Thyroid gland (tissue), 4 donors: ENCODE results near the gene NRP2. TPM values are rescaled to one million over a fixed set of nuclear protein-coding genes. Genes with fewer than 3 reads are reported as not detected.

ENCODE experiments used
- DNase-seq, 2 donors: peaks; one replicate each; pipeline ENCODE4 v3.0.0-alpha.2; 2019
- H3K27ac ChIP-seq, 3 donors: fragments of 200-600 bp; sonication (generic); 1 replicate in 2 of 3; 2 replicates in 1 of 3; pipeline ENCODE4 v1.5.1; 2016 to 2019; ENCODE audit warnings: mild to moderate bottlenecking in 1 of 3, moderate library complexity in 1 of 3
- H3K27me3 ChIP-seq: fragments of 200-600 bp; sonication (generic); one replicate; pipeline ENCODE4 v1.5.1; 2019
- H3K36me3 ChIP-seq, 2 donors: fragments of 200-600 bp; sonication (generic); one replicate each; pipeline ENCODE4 v1.5.1; 2016 to 2019
- H3K4me1 ChIP-seq, 2 donors: fragments of 200-600 bp; sonication (generic); one replicate each; pipeline ENCODE4 v1.5.1; 2017 to 2019
- H3K4me3 ChIP-seq, 3 donors: fragments of 200-600 bp; sonication (generic); replicated peaks in 1 of 3; 1 replicate in 2 of 3; 2 replicates in 1 of 3; pipeline ENCODE4 v1.5.1; 2016; ENCODE audit warnings: mild to moderate bottlenecking in 1 of 3
- H3K9me3 ChIP-seq: fragments of 200-600 bp; sonication (generic); one replicate; pipeline ENCODE4 v1.5.1; 2017
- POLR2A ChIP-seq, 2 donors: fragments of 450-650 bp; IDR thresholded peaks; one replicate each; pipeline ENCODE4 v1.6.1; 2017; ENCODE audit warnings: antibody characterized with exemption in 2 of 2, mild to moderate bottlenecking in 2 of 2, moderate library complexity in 1 of 2
- WGBS, 2 donors: methylation state at CpG; one replicate each; pipeline ENCODE4 v1.1.5; 2017; 5-methylcytosine and 5-hydroxymethylcytosine counted together
- intact Hi-C: fragments of 100-400 bp; cut with DNase I; formaldehyde crosslinking; loops from one replicate; pipeline ENCODE4 v1.15.1; 2023
- total RNA-seq, 4 donors: library from RNA; depleted of rRNA; stranded (reverse); fragments of >200 nt; gene quantifications; one replicate each; pipeline ENCODE4 v1.2.3, GENCODE V29; 2016
- TF ChIP-seq, protein P1 (sequence below), 6 experiments: fragments of 200-600 bp in 3 of 6; fragments of 450-650 bp in 3 of 6; sonication (generic) in 3 of 6; IDR thresholded peaks; one replicate each; pipeline ENCODE4 v1.5.1; 2016 to 2019; ENCODE audit warnings: antibody characterized with exemption in 6 of 6, mild to moderate bottlenecking in 2 of 6, inconsistent platforms in 1 of 6, moderate library complexity in 1 of 6

The NRP2 gene
- total RNA-seq, 4 donors from 2014 or later: 29.3 to 62.5 (median 41.6) TPM

DNA sequence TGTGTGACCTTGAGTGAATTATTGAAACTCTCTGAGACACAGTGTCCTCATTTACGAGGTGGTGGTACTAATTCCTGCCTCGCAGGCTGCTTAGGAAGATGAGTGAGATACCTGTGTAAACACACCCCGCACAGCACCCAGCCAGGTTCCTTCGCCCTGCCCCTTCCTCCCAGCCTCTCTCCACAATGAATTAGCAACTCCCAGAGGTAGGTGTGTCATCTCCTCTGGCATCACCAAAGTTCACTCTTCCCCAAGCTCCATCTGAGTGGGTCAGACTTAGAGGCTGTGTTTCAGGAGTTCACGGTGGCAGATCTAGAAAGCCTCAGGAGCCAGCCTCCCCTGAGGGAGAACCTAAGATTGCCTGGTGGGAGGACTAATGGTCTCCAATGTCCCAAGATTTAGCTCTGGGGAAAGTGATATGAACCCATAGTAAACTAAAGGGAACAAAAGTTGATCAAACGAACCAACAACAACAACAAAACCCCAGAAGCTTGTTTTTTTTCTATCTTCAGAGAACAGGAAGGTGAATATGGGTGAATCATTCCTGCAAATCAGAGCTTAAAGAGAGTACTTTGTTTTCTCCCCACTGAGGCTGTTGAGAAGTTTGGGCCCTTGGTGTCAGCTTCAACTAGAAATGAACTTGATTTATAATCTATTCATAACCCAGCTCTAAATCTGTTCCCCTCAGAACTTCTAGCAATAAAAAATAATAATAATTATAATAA, 44.4 kb upstream of the NRP2 start:
- intact Hi-C loops: no loop called here
- H3K4me3 ChIP-seq: no peak overlapping the region
- 67 to 76% methylated on average over 6 of the region's 6 CpGs for WGBS, 2 donors
- no peaks in the 10 kb centered on the region for H3K36me3 ChIP-seq
- no peaks in the 10 kb centered on the region for H3K27me3 ChIP-seq
- H3K27ac ChIP-seq: no peak overlapping the region
- TF ChIP-seq POLR2A (IDR thresholded peaks at IDR 0.05): no peak
- TF ChIP-seq, protein P1, sequence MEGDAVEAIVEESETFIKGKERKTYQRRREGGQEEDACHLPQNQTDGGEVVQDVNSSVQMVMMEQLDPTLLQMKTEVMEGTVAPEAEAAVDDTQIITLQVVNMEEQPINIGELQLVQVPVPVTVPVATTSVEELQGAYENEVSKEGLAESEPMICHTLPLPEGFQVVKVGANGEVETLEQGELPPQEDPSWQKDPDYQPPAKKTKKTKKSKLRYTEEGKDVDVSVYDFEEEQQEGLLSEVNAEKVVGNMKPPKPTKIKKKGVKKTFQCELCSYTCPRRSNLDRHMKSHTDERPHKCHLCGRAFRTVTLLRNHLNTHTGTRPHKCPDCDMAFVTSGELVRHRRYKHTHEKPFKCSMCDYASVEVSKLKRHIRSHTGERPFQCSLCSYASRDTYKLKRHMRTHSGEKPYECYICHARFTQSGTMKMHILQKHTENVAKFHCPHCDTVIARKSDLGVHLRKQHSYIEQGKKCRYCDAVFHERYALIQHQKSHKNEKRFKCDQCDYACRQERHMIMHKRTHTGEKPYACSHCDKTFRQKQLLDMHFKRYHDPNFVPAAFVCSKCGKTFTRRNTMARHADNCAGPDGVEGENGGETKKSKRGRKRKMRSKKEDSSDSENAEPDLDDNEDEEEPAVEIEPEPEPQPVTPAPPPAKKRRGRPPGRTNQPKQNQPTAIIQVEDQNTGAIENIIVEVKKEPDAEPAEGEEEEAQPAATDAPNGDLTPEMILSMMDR (IDR thresholded peaks at IDR 0.05): no peak
- H3K9me3 ChIP-seq: no peaks in the 10 kb centered on the region
- H3K4me1 ChIP-seq: no peaks in the 10 kb centered on the region
- no peak for DNase-seq

DNA sequence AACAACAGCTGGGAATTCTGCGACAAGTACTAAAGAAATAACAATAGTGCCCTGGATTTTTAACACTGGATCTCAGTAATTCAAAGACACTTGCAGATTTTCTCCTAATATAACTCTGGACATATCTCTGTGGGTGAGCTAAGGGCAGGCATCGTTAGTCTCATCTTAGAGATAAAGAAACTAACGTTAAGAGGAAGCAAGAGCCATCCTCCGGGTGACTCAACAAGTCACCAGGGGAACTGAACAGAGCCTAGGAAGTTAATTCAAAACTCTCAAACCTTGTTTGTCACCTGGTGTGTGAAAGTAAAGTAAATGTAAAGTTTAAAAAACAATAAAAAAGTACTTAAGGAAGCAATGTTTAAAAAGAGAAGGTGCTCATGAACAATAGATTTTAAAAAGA, 41.6 kb upstream of the NRP2 start:
- Histone ChIP-seq H3K27me3 (no peaks in the 10 kb centered on the region), H3K27ac (no peak overlapping the region), H3K4me3 (no peak overlapping the region), H3K36me3 (no peaks in the 10 kb centered on the region), H3K9me3 (no peaks in the 10 kb centered on the region), H3K4me1 (no peaks in the 10 kb centered on the region)
- no peak for DNase-seq
- 49 to 62% methylated on average over 4 of the region's 4 CpGs for WGBS, 2 donors
- TF ChIP-seq, protein P1 (IDR thresholded peaks at IDR 0.05): no peak
- intact Hi-C loops: no loop called here

DNA sequence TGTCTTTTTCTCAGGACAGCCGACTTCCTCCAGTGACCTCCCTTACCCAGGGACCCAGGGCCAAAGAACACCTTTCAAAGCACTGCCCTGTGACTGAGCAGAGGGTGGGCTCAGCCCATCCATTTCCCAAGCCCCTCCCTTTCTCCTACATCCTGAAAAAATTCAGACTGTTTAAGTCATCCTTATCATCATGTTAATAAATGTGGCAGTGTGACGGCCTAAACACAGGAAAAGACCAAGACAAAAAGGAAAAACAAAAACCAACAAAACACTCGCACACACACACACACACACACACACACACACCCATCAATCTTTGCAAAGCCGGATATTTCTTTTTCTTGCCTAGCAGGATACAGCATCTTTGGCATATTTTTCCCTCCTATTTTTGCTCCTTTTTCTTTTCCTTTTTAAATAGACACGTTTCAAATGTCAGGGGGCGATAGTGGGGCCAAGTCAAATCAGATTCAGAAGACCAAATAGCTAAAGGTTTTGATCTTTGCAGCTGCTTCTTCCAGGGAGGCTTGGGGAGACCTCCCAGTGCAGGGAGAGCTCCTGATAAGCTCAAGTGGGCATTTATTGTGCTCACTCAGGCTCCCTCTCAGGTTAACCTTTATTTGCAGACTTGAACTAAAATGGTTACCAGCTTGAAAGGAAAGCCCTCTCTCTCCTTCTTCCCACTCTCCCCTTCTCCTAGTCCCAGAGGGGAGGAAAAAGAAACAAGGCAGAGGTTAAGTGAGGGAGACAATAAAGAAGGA, 39.5 kb upstream of the NRP2 start:
- Histone ChIP-seq H3K9me3 (no peaks in the 10 kb centered on the region), H3K27me3 (no peaks in the 10 kb centered on the region), H3K4me3 (no peak overlapping the region), H3K36me3 (no peaks in the 10 kb centered on the region), H3K27ac (no peak overlapping the region), H3K4me1 (no peaks in the 10 kb centered on the region)
- no peak for DNase-seq
- WGBS, 2 donors: 53 to 57% methylated on average over 6 of the region's 6 CpGs
- TF ChIP-seq POLR2A (IDR thresholded peaks at IDR 0.05): no peak
- TF ChIP-seq, protein P1 (IDR thresholded peaks at IDR 0.05): no peak
- intact Hi-C loops: no loop called here

DNA sequence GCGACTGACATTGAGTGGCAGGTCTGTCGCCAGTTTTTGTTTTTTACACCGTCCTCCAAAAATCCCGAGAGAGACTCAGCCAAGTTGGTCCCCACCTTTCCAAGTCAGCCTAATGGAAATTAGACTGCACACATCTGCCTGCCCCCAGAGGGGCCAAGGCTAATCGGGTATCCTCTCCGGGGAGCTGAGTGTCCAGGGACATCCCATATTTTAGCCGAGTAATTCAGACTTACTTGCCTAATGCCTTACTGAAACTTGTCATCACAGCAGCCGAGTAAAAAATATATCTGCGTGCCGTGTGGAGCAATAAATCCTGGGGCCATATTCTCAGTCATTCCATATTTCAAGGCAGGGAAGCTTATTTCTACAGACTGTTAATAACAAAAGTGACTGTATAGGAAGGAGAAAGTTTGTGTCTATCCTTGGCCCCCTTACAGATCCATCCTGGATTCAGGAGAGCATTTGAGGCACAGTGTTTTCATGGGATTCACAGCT, 38.9 kb upstream of the NRP2 start:
- no peaks in the 10 kb centered on the region for H3K27me3 ChIP-seq
- intact Hi-C loops: no loop called here
- 53 to 64% methylated on average over 10 of the region's 10 CpGs for WGBS, 2 donors

More for the DNA sequence above, 38.9 kb upstream of the NRP2 start:
- H3K27ac ChIP-seq: no peak overlapping the region
- no peak for DNase-seq
- no peaks in the 10 kb centered on the region for H3K9me3 ChIP-seq
- no peak for TF ChIP-seq POLR2A (IDR thresholded peaks at IDR 0.05)
- TF ChIP-seq, protein P1 (IDR thresholded peaks at IDR 0.05): no peak
- no peaks in the 10 kb centered on the region for H3K36me3 ChIP-seq
- no peaks in the 10 kb centered on the region for H3K4me1 ChIP-seq
- no peak overlapping the region for H3K4me3 ChIP-seq
